GM23248 (cell line): ENCODE data around the gene SLC7A8.

Source experiments
- EZH2 ChIP-seq: fragments of 200-600 bp; sonication (generic); IDR thresholded peaks from 2 replicates; pipeline ENCODE4 v1.6.1; 2018; ENCODE audit warnings: antibody characterized with exemption, mild to moderate bottlenecking; ENCODE audit not compliant: insufficient read depth, poor library complexity, severe bottlenecking
- EZH2phosphoT487 ChIP-seq: fragments of 200-600 bp; sonication (generic); IDR thresholded peaks from 2 replicates; pipeline ENCODE4 v1.6.1; 2018; ENCODE audit warnings: antibody characterized with exemption, moderate library complexity, mild to moderate bottlenecking, low read depth; ENCODE audit not compliant: insufficient read depth

GRCh38 chr14:23146351-23146910 is 37.0 kb downstream of the SLC7A8 start:
- TF ChIP-seq EZH2: no peak
- no peak for TF ChIP-seq EZH2phosphoT487
